Hematopoietic multipotent progenitor cell treated with erythropoietin and hydrocortisone succinate and interleukin-3 and kit ligand, for 15 days (in vitro differentiated cells): ENCODE results near the gene UMAD1.

ENCODE experiments used
- DNase-seq: peaks from one replicate; pipeline ENCODE4 v3.0.0-alpha.2; 2015; ENCODE audit warnings: low spot score

UMAD1 gene

DNA sequence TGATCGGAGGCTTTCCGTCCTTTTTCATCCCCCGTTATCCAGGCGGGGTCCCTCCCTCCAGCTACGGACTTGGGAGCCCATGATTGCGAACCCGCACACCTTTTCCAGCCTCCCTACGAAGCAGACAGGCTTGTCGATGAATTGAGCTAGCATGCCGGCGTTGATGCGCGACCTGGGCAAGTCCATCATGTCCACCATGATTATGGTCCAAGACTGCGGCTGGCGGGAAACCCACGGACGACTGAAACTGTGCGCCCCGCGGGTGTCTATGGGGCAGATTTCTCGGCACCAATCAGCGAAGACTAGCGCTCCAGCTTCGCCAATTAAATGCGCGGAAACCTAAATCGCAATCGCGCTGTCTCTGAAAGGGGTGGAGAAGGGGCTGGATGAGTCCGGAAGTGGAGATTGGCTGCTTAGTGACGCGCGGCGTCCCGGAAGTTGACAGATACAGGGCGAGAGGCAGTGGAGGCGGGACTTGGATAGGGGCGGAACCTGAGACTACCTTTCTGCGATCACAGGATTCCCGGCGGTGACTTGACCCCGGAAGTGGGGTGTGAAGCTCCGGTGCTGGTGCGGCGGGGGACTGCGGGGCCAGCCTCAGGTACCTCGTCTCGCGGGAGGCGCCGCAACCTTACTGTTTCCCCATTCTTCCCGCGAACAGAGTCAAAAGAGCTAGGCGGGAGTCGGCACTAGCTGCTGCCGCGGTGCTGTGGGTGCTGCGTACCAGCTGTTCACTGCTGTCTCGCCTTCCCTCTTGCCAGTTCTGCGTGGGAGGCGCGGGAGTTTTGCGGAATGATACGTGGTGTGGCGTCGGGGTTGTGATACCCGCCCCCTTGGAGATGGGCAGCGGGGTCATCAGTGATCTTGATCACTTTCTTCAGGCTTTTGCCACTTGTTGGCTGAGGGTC lies at the start of gene UMAD1:
Gene UMAD1 (plus strand): TSS at position 532 of the 908 bp plus-strand sequence. CDS start 32,620 bp downstream, outside the sequence.
- peak; percentile 99 for DNase-seq

DNA sequence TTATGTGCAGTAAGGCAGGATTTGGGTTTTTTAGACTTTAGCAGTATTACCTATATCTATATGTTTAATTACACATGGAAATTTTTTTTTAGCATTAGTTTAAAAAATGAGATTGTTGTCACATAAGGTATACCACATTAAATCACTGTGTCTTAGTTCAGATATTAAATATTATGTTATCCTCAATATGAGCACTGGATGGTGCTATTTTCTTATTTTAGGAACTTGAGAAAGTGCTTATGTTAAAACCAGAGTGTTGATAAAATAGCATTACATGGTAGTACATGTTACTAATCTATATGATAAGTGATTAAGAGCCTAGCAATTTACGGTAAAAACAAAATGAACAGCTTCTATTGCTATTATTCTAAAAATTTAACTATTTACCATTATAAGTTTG lies 45.1 kb upstream of the UMAD1 start:
- DNase-seq: peak; percentile 71

DNA sequence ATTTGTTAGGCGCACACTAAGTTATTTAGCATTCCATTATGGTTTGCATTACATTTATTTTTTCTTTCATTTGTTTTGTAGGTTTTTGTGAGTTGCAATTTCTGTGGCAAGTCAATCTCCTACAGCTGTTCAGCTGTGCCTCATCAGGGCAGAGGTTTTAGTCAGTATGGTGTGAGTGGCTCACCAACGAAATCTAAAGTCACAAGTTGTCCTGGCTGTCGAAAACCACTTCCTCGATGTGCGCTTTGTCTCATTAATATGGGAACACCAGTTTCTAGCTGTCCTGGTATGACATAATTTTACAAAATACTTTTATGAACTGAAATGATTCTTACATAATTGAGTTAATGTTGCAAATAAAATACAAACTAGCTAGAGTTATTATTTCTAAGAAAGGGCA lies 44.4 kb upstream of the UMAD1 start:
- DNase-seq: no peak

DNA sequence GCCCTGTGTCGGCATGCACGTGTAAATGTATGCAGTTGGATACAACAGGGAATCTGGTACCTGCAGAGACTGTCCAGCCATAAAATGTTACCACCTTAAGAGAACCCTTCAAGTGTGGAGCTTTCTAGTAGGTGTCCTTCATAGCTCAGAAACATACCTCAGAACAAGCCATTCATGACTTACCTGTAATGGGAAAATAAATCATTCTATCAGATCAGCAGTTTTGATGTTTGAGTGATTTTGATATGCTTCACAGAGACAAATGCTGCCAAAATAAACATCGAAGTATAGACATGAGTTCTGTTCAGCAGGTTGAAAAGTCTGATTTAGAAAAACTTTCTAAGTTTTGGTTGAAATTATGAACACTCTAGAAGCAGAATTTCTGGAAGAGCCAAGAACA lies 33.5 kb upstream of the UMAD1 start:
- DNase-seq: no peak

DNA sequence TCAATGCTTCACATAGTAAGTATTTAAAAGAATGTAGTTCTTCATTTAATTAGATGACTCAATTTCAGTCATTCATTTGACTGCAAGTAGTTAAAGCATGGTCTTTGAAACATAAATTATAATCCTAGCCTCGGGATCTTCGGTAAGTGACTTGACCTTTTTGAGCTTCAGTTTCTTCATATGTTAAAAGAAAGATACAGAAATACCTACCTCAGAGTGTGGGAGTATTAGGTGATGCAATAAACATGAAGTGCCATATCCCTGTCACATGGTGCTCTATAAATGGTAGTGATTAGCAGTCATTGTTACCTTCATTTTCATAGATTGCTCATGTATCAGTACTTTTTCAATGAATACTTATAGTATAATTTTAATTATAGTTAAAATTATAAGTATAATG lies 31.2 kb upstream of the UMAD1 start:
- DNase-seq: no peak

DNA sequence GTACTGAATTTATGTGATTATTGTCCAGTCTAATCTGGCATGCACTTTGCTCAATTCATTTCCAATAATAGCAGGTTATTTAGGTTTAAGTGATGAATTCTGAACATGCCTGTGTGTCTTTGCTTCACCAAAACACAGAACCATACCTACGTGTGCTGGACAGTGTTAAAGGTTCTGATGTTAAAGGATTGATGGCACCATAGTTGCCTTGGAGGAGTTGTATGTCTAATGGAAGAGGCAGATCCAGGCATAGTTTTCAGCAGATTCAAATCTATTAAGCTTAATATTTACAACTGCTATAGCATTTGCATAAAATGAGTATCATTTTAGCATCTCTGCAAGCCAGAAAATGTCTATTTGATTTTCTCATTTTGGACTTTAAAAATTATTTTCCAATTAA lies 28.0 kb upstream of the UMAD1 start:
- DNase-seq: no peak

DNA sequence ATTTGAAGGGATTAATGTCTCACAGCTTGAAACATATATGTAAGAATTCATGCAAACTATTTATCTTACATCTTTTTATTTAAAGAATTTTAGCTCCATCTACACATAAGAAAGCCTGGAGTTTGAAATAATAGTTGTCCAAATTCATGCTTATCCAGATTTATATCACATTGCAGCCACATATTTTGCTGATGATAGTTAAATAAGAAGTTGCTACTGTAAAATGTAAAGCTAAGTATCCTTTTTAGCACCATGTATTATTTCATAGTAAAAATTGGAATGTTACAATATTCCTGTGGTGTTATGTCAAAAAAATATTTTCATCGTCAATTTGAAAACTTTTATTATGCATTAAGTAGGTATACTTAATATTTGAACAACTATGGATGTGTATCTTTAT lies 27.3 kb upstream of the UMAD1 start:
- no peak for DNase-seq

DNA sequence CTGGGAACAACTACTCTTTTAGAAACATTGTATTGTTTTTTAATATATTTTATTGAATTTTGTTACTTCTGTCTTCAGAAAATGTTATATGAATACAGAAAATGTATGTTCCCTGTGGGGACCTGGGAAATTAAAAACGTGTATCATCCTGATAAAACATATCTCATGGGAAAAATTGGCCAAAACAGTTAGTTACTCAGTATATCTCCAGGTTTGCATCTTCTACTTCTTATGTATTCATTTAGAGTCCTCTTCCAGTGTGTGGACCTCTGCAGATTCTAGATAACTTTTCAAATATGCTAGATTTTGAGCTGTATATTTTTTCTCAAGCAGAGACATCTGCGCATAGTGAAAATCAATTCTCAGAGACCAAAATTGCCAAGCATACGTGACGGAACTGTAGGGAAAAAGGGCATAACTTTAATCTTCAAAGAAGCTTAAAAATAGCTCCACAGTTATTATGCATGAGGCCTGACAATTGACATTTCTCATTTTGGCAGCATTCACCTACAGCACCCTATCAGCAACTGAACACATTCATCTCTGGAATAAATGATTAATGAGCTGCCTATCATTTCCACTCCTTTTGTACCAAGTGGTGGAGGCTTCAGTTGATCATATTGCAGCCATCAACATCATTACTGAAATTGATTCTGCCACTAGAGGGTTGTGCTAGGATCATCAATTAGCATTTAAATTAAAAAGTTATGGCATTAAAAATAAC lies 26.4 kb upstream of the UMAD1 start:
- DNase-seq: peak; percentile 39

DNA sequence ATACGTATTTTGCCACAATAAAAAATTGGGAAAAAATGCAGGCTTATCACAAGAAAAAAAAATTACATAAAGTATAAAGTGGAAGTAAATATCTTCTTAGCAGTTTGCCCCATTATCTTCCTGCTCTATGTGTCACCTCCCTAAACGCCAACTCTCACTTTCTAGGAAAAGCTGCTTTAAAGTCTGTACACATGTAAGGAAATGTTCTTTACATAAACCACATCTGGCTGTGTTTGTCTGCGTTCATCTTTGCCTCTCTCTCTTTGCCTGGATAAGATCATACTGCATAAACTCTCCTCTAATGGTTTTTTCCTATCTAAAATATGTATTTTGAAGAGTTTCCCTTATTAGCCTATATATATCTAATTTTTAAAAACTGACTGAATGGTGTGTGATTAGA lies 23.0 kb upstream of the UMAD1 start:
- no peak for DNase-seq

DNA sequence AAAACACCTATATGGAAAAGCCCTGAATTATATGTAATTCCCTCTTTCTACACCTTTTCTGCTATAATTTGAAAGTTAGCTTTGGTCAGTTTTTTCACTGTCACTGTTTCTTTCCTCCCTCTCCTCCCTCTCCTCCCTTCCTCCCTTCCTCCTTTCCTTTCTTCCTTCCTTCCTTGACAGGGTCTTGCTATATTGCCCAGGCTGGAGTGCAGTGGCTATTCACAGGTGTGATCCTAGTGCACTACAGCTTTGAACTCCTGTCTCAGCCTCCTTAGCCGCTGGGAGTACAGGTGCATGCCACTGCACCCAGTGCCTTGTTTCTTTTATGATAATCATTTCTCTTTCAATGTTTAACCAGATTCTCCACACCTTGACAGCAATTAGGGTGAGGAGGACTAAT lies 22.1 kb upstream of the UMAD1 start:
- no peak for DNase-seq

DNA sequence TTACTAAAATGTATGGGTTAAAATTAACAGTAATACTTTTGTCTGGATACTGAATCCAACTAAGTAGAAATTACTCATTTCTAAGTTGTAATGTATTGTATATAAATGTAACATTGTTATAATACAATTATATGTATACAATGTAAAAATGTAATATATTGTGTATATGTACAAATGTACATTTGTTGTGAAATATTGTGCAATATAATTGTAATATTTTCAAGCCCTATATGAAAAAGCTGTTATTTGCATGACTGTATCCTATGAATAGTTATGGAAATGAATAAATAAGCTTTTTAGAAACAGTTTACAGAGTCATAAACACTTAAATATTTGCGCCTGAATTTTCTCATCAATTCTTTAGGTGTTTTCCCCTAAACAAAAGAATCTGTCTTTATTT lies 20.3 kb upstream of the UMAD1 start:
- no peak for DNase-seq

DNA sequence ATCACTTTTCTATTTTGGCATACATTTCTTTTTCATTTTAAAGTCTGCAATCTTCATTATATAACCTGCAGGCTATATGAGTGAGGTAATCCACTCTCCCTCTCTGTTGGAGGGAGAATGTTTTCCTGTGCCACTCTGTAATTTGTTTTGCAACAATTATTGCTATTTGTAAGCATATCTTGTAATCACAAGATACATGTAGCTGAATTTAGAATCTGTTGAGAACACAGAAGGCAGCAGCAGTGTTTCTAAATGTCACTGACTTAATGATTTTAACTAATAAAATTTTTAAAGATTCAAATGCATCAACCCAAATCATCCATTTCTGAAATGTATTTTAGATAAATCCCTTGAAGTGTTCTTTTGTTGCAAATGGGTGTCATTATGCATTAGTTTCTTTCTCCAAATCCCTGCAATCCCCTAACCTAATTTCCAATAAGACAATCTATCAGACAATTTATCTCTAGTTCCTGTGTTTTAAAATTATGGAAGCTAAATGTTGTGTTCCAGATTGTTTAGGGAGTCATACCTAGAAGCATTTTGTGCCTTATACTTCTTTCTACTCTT lies 19.8 kb upstream of the UMAD1 start:
- DNase-seq: no peak

DNA sequence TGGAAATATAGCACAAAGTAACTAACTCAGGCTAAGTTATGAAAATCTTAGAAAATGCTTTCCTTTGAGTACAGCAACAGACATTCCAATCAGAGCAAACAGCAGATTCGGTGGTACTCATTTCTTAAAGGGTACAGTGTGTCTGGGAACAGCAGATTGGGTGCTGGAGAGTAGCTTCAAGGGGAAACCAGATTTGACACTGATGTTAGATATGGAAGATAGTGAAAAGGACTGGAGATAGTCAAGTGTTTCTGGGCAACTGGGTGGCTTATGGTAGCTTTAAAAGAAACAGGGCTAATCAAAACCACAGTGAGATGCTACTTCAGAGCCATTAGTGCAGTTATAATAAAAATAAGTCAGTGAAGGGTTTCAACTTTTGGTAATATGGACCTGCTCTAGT lies 12.1 kb upstream of the UMAD1 start:
- DNase-seq: no peak

DNA sequence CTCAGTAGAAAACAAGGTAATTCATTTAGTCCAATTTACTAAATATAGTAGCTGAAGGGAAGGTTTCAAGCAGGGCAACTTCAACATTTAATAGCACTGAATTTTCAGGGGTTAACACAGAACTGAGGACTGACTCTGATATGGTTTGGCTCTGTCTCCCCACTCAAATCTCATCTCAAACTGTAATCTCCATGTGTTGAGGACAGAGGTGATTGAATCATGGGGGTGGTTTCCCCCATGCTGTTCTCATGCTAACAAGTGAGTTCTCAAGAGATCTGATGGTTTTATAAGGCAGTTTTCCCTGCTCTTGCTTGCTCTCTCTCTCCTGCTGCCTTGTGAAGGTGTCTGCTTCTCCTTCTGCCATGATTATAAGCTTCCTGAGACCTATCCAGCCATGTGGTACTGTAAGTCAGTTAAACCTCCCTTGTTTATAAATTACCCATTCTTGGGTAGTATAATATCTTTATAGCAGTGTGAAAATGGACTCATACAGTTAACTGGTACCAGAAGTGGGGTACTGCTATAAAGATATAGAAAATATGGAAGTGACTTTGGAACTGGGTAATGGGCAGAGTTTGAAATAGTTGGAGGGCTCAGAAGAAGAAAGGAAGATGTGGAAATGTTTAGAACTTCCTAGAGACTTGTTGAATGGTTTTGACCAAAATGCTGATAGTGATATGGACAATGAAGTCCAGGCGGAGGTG lies 9.8 kb upstream of the UMAD1 start:
- no peak for DNase-seq

DNA sequence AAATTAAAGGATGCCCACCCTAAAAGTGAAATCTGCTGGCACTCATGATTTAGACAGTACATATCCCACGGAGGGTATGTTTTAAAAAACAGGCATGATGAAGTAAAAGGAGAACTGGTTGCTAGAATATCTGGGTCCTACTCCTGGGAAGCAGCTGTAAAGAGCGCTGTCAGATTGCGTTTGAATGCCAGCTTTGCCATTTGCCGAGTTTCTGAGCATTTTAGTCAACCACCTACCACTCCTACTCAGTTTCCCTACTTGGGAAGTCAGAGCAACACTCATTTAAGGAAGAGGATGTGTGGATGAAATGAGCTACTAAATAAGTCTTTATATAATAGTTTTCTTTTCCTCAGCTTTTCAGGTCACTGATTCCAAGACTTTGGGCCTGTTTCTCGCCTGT lies 1.1 kb upstream of the UMAD1 start:
- DNase-seq: no peak

DNA sequence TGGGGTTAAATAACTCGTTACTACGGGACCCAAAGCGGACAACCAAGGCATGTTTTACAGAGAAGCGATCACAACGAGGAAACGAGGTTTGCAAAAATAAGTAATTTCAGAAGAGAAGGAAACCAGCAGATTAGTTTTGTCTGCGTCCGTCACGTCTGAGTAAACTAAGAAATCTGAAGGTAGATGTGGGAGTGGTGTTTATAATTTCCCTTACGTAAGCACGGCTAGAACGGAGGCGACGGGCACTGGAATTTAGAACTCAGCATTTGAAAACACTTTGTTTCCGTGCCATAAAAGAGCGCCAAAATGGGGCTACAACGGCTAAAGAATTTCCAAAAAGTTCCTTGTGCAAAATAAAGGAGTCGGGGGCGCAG lies 718 bp upstream of the UMAD1 start:
- DNase-seq: peak; percentile 27

DNA sequence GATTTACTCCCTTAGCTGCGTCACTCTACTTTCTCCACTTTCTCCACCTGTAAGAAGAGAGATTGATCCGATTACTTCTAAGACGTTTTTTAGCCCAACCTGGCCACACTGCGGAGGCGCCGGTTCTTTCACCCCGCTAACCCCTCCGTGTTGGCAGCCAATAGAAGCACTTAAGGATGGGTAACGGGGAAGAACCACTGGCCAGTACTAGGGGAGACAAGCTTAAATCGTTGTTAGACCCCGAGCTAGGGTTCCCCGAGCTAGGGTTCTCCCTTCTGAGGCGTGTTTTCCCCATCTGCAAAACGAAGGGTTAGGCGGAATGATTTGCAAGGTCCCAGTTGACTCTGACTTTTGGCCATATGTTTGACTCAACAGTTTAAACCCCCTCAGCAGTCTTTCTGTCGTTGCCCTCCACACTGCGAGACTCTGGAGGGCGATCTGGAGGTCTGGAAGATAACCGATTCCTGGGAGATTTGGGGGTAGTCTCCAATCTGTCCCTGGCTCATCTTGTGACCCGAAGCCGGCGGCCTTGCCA lies 644 bp downstream of the UMAD1 start:
- DNase-seq: no peak

DNA sequence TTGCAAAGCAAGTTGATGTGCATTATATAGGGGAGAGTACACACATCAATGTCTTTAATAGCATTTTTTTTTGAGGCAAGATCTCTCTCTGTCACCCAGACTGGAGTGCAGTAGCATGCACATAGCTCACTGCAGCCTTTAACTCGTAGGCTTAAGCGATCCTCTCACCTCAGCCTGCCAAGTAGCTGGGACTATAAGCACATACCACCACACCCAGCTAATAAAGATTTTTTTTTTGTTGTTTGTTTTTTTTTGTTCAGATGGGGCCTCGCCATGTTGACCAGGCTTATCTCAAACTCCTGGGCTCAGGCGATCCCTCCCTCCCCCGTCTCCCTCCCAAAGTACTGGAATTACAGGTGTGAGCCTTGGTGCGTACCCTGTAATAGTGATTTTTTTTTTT lies 1.5 kb downstream of the UMAD1 start:
- DNase-seq: no peak

DNA sequence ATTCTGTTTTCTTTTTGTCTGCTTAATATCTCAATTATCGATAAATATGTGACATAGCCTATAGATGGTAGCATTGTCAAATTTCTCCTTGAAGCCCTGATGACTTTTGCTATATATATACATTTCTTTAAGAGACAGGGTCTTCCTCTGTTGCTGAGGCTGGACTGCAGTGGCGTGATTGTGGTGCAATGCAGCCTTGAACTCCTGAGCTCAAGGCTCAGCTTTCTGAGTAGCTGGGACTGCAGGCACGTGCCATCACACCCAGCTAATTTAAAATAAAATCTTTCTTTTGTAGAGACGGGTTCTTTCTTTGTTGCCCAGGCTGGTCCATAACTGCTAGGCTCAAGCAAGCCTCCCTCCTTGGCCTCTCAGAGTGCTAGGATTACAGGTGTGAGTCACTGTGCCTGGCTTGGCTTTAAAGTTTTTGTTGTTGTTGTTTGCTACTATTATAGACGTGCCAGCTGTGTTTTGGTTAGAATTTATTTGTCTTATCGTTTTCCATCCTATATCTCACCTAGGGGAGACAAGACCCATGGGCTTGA lies 7.0 kb downstream of the UMAD1 start:
- no peak for DNase-seq

DNA sequence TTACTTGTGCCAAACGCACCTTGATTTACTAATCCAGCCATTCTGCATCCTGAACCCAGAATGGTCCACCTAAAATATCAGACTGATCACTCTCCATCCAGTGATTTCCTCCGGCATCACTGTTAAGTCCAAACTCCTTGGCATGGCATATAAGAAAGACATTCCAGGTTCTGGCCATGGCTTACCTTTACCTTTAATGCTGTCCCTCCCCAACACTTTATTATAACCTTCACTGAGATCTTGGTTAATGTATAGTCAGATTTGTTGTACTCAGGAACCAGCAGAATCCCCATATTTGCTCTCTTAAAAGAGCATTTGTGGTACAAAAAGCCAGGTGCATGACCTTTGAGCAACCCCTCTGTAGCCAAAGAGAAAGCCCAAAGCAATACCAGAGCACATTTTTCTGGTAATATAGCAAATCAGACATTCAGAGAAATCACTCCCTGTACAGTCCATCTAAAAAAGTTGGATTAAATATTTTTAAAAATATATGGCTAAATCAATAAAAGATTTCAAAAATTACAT lies 10.2 kb downstream of the UMAD1 start:
- DNase-seq: no peak

DNA sequence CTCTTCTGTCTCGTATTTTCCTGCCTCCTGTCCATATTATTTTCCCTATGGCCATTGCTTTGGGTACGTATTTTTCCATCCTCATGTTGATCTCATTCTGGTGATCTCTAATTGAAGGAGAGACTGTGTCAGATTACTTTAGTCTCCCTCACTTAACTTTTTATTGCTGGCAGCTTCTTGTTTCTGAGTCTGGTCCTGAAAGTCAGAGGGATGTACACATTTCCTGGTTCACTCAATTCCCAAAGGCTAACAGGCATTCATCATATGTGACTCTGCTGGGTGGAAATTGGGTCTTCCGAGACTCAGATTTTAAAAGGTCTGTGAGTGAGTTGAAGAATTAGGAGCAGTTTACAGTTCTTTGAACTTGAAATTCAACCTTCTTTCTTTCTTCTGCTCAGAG lies 10.9 kb downstream of the UMAD1 start:
- no peak for DNase-seq
